Activated T-helper 9 cell treated with anti-CD3 and anti-CD28 coated beads, Interleukin-2, amount 50 U/mL, for 16 hours (primary cell): Measurements from ENCODE around the gene OXGR1.
A peak's percentile ranks its signal among the peaks of the same experiment; 100 is the strongest.
"Not testable (repeated sequence)": the region's sequence is repeated elsewhere in the genome, so short reads cannot be mapped to it uniquely, and the experiment has no call there.

ENCODE experiments used
- DNase-seq: peaks from one replicate; pipeline ENCODE4 v3.0.0-alpha.2; 2020; ENCODE audit warnings: low read depth

The OXGR1 gene

GRCh38 chr13:96994017-96994857, at the start of gene OXGR1:
Gene OXGR1 (minus strand): TSS chr13:96994476. CDS start chr13:96987759, 6,717 bp downstream.
- DNase-seq: no peak

- DNase-seq: no peak
These were observed 49.0 kb upstream of the OXGR1 start for GRCh38 chr13:97043302-97043701.

- DNase-seq: no peak
These were observed 36.6 kb upstream of the OXGR1 start for GRCh38 chr13:97030705-97031452.

GRCh38 chr13:97028441-97029299, 34.4 kb upstream of the OXGR1 start:
- peak; percentile 8 for DNase-seq

GRCh38 chr13:97027162-97027554, 32.9 kb upstream of the OXGR1 start:
- no peak for DNase-seq

GRCh38 chr13:97026531-97027161, 32.4 kb upstream of the OXGR1 start:
- DNase-seq: no peak

GRCh38 chr13:97023812-97024211, 29.5 kb upstream of the OXGR1 start:
- DNase-seq: not testable (repeated sequence)

- DNase-seq: no peak
These were observed 28.8 kb upstream of the OXGR1 start for GRCh38 chr13:97023117-97023516.

- DNase-seq: no peak
These were observed 27.0 kb upstream of the OXGR1 start for GRCh38 chr13:97021241-97021640.

- no peak for DNase-seq
These were observed 26.5 kb upstream of the OXGR1 start for GRCh38 chr13:97020689-97021240.

GRCh38 chr13:97020194-97020593, 25.9 kb upstream of the OXGR1 start:
- DNase-seq: no peak

GRCh38 chr13:97019236-97019635, 25.0 kb upstream of the OXGR1 start:
- DNase-seq: no peak

GRCh38 chr13:97018029-97018819, 23.9 kb upstream of the OXGR1 start:
- DNase-seq: no peak

GRCh38 chr13:97017322-97017721, 23.0 kb upstream of the OXGR1 start:
- DNase-seq: no peak

GRCh38 chr13:97015661-97016350, 21.5 kb upstream of the OXGR1 start:
- DNase-seq: no peak

- DNase-seq: no peak
These were observed 18.2 kb upstream of the OXGR1 start for GRCh38 chr13:97012251-97013048.

GRCh38 chr13:97011446-97012131, 17.3 kb upstream of the OXGR1 start:
- DNase-seq: no peak

GRCh38 chr13:97008643-97009042, 14.4 kb upstream of the OXGR1 start:
- DNase-seq: no peak
